ENCODE data around the gene ZMYND11. TPM values are rescaled to one million over a fixed set of nuclear protein-coding genes. Genes with fewer than 3 reads are reported as not detected.

Gene ZMYND11
- total and polyA plus RNA-seq, 2 of the 8 experiments (the other 6 are each of a cell fraction or from before 2014, with no cell fraction given): 7.5 to 26.6 TPM

DNA sequence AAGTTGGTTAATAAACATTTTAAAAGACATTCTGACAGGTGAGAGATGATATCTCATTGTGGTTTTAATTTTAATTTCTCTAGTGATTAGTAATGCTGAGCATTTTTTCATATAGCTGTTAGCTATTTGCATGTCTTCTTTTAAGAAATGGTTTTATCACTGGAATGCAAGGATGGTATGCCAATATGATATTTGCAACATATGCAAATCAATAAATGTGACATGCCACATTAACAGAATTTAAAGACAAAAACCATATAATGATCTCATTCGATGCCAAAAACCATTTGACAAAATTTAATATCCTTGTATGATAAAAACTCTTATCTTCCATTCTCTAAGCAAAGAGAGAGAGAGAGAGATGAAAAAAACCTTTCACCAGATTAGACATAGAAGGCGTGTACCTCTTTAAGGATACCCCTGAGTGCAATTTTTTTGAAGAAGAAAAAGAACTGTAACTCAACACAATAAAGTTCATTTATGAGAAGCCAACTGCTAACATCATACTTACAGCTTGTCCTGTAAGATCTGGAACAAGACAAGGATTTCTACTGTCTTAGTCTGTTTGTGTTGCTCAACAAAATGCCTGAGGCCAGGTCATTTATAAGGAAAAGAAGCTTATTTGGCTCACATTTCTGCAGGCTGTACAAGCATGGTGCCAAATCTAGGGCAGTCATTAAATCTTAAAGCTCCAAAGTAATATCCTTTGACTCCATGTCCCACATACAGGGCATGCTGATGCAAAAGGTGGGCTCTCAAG, 39.7 kb upstream of the ZMYND11 start:
- no peak overlapping the region for H4K5ac ChIP-seq (ENCODE audit: insufficient read length, low read depth, low read length)
- no peak overlapping the region for H2BK20ac ChIP-seq (ENCODE audit: low read length)
- DNase-seq (ENCODE audit: low read depth in 1 of 2, low spot score in 2 of 2) (no peak), FAIRE-seq (no peak)
- H3K9me3 ChIP-seq (ENCODE audit: insufficient read depth in 2 of 2, low read depth in 1 of 2, low read length in 1 of 2): peaks cover 30 to 37% of the 10 kb centered on the region in 2 experiments
- H4K8ac ChIP-seq (ENCODE audit: extremely low read depth, insufficient read depth, low read length): no peak overlapping the region
- H3K36me3 ChIP-seq (ENCODE audit: control insufficient read depth in 2 of 4, insufficient read depth in 4 of 4, low read length in 3 of 4): no peaks in the 10 kb centered on the region
- H2BK120ac ChIP-seq (replicated peaks; ENCODE audit: low read depth, low read length): no peak overlapping the region
- H3K23me2 ChIP-seq (ENCODE audit: low read depth, low read length): no peaks in the 10 kb centered on the region
- no peaks in the 10 kb centered on the region for H4K20me1 ChIP-seq (replicated peaks in 1 of 2; ENCODE audit: control insufficient read depth in 1 of 2, insufficient read depth in 2 of 2, low read length in 2 of 2)
- H3K4me1 ChIP-seq (replicated peaks in 1 of 4; ENCODE audit: control insufficient read depth in 3 of 4, insufficient read depth in 4 of 4, low read length in 3 of 4): no peaks in the 10 kb centered on the region; a peak in 1 of 7 replicates
- H3K9ac ChIP-seq (replicated peaks in 1 of 4; ENCODE audit: extremely low read depth in 1 of 4, low read depth in 3 of 4, low read length in 3 of 4): no peak overlapping the region
- no peak overlapping the region for H4K91ac ChIP-seq (replicated peaks; ENCODE audit: insufficient read length, low read length)
- no peak overlapping the region for H3K27ac ChIP-seq (ENCODE audit: low read depth, low read length)
- no peak overlapping the region for H3K18ac ChIP-seq (ENCODE audit: extremely low read depth, low read length)
- no peaks in the 10 kb centered on the region for H3K27me3 ChIP-seq (replicated peaks in 1 of 4; ENCODE audit: control insufficient read depth in 3 of 4, extremely low read depth in 1 of 4, insufficient read depth in 3 of 4, low read length in 3 of 4)
- H2AFZ ChIP-seq (ENCODE audit: low read length): no peak overlapping the region
- H3K4me2 ChIP-seq (ENCODE audit: insufficient read depth in 1 of 2, low read depth in 2 of 2, low read length in 2 of 2): no peak overlapping the region
- no peak overlapping the region for H2AK5ac ChIP-seq (ENCODE audit: low read depth, low read length)
- ChIA-PET POLR2A (ENCODE audit: partially characterized antibody) (no interaction called here), CTCF (ENCODE audit: partially characterized antibody) (interaction anchor here (0.6 to 1.1 kb wide), 2 partner anchors 19 to 31 kb away, joined by 3 read pairs; no protein-coding TSS in a partner anchor)
- H2BK12ac ChIP-seq (ENCODE audit: low read depth, low read length): no peak overlapping the region
- H3K56ac ChIP-seq (replicated peaks; ENCODE audit: insufficient read length, low read depth, low read length): no peak overlapping the region
- no peak overlapping the region for H2BK5ac ChIP-seq (ENCODE audit: low read depth, low read length)
- no peak overlapping the region for H2BK15ac ChIP-seq (ENCODE audit: low read length)
- no peak overlapping the region for H3K14ac ChIP-seq (ENCODE audit: insufficient read length)
- H3K79me2 ChIP-seq (ENCODE audit: control insufficient read depth in 1 of 2, insufficient read depth in 2 of 2, low read length in 2 of 2): no peaks in the 10 kb centered on the region
- WGBS, 2 experiments (ENCODE audit: extremely low coverage in 1 of 2, insufficient coverage in 1 of 2, insufficient read length in 1 of 2, insufficient replicate concordance in 2 of 2, low coverage in 1 of 2, low lambda C conversion rate in 2 of 2, missing lambda C conversion rate in 1 of 2): 95% methylated on average over 2 of the region's 2 CpGs; no CpG with 5 or more reads in 1 of the 2 experiments
- H3K23ac ChIP-seq (ENCODE audit: insufficient read length): no peak overlapping the region
- no peak overlapping the region for H3K4ac ChIP-seq (replicated peaks; ENCODE audit: insufficient read length, low read depth, low read length)
- no peak overlapping the region for H3K4me3 ChIP-seq (ENCODE audit: extremely low read depth in 1 of 4, insufficient read depth in 2 of 4, low read depth in 3 of 4, low read length in 4 of 4)
- H3K79me1 ChIP-seq (ENCODE audit: low read depth, low read length): no peaks in the 10 kb centered on the region
- TF ChIP-seq SIX5 (IDR thresholded peaks at IDR 0.05; ENCODE audit: low read depth, low read length) (no peak), CTBP2 (IDR thresholded peaks at IDR 0.05; ENCODE audit: borderline replicate concordance, insufficient read depth, insufficient read length, low read length) (no peak), RXRA (IDR thresholded peaks at IDR 0.05; ENCODE audit: insufficient read depth, low read depth, low read length) (no peak), TEAD4 (IDR thresholded peaks at IDR 0.05; ENCODE audit: low read depth, low read length) (no peak), RBBP5 (IDR thresholded peaks at IDR 0.05; ENCODE audit: borderline replicate concordance, low read depth, low read length) (no peak), HDAC6 (IDR thresholded peaks at IDR 0.05; ENCODE audit: low read depth, low read length) (no peak), CREB1 (IDR thresholded peaks at IDR 0.05) (no peak), ZNF274 (IDR thresholded peaks at IDR 0.05; ENCODE audit: borderline replicate concordance, extremely low read depth, low read length) (no peak), ASH2L (IDR thresholded peaks at IDR 0.05; ENCODE audit: low read length) (no peak), RFX5 (IDR thresholded peaks at IDR 0.05; ENCODE audit: borderline replicate concordance, low read depth, low read length) (no peak)
- TF ChIP-seq, protein P1, sequence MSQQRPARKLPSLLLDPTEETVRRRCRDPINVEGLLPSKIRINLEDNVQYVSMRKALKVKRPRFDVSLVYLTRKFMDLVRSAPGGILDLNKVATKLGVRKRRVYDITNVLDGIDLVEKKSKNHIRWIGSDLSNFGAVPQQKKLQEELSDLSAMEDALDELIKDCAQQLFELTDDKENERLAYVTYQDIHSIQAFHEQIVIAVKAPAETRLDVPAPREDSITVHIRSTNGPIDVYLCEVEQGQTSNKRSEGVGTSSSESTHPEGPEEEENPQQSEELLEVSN (IDR thresholded peaks at IDR 0.05): no peak
- TF ChIP-seq, protein P2, sequence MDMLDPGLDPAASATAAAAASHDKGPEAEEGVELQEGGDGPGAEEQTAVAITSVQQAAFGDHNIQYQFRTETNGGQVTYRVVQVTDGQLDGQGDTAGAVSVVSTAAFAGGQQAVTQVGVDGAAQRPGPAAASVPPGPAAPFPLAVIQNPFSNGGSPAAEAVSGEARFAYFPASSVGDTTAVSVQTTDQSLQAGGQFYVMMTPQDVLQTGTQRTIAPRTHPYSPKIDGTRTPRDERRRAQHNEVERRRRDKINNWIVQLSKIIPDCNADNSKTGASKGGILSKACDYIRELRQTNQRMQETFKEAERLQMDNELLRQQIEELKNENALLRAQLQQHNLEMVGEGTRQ (IDR thresholded peaks at IDR 0.05; ENCODE audit: low read length): no peak
